Measurements from ENCODE around the gene PRKCZ.
A peak's percentile ranks its signal among the peaks of the same experiment; 100 is the strongest.

The PRKCZ gene

DNA sequence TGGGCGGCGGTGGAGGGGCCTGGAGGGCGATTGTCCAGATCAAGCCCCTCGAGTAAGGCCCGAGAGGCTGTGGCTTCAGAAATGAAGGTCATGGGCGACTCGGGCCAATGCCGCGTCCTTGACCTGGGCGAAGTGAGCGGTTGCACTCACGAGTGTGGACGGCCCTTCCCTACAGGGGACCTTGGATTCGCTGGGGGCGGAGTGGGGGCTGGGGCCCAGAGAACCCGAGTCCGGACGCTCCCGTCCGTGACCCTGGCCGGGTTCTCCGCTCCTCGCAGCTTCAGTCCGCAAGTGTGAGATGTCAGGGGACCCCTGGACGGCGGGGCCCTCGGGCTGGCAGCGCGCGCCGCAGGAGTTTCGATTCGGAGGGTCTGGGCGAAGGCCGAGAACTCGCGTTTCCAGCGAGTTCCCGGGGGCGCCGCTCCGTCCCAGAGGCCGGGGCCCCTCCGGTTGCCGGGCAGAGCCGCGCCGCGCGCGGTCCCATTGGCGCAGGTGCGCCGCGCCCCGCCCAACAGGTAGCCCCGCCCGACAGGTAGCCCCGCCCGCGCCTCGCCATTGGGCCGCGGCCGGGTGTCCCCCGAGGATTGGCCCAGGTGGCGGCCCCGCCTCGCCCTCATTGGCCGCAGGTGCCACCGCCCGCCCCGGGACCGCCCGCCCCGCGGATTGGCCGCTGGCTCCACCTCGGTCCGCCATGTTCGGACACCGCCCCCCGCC lies at the start of gene PRKCZ:
Gene PRKCZ, plus strand, starts transcription at position 694 of the 714 bp plus-strand sequence. CDS start 220 bp downstream, outside the sequence.
- no peak for DNase-seq (ENCODE audit: low spot score)

DNA sequence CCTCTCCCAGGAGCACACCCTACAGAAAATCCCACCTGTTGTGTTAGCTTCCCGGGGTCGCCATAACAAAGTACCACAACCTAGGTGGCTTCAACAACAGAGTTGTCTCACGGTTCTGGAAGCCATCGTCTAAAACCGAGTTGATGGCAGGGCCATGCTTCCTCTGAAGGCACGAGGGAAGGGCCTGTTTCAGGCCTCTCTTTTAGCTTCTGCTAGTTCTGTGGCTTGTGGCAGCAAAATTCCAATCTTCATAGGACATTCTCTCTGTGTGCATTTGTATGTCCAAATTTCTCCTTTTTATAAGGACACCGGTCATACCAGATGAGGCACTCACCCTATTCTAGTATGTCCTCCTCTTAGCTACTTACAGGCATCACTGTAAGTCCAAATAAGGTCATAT lies 49.8 kb upstream of the PRKCZ start:
- no peak for DNase-seq (ENCODE audit: low spot score)

DNA sequence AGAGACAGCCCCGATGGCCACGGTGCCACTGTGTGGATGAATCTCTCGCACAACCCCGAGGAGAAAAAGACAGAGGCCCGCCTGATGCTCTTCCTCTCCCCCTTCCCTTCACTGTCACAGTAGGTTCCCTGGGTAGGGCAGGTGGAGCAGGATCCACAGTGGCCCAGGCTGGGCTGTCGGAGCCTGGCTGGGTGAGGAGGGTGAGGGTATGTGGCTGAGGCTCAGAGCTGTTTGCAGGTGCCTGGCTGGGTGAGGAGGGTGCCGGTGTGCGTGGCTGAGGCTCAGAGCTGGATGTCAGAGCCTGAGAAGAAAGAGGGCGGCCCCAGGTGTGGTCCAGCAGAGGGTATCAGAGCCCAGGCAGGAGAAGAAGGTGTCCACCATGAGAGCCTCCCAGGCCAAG lies 49.4 kb upstream of the PRKCZ start:
- DNase-seq (ENCODE audit: low spot score) = no peak

DNA sequence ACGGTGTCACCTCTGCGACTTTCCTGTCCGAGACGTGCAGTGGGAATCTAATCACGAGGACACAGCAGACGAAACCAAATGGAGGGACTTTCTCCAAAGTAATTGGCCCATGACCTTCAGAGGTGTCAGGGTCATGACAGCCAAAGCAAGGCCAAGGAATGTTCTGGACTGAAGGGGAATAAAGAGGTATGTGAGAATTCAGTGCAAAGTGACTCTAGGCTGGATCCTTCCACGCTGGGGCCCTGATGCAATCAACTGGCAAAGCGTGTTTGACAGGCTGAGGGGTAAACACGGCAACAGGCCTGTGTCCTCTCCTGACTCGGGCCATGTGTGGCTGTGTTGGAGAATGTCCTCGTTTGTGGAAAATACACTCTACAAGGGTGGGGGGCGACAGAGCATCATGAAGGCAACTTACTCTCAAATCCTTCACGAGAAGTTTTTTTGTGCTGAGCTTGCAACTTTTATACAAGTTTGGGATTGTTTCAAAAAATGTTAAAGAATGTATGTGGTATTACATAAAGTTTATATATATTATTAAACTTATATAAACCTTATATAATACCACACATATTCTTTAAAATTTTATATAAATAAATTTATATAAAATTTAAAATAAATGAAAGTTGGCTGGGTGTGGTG lies 48.3 kb upstream of the PRKCZ start:
- no peak for DNase-seq (ENCODE audit: low spot score)

DNA sequence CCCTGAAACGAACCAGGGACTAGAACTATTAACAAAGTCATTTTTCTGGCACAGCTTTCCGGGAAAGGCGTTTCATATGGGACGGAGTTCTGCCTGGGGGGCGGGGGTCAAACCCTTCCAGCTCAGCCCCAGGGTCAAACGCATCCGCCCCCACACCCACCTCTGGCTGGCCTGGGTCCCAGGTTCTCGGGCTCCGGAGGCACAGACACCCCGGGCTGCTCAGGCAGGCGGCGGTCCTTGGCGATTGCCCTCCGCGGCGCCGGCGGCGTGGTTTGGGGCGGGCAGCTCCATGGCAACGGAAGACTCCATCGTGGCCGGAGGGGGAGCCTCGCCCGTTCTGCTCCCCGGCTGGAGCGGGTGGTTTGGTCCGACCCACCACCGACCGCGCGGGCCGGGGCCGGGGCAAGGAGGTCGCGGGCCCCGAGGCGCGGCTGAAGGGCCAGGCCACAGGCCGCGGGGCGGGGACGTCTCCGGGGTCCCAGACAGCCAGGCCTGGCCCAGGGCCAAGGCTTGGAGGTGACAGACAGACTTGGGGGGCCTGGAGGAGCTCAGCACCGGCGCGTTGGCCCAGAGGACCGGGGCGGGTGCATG lies 46.6 kb upstream of the PRKCZ start, which contains the start of gene CFAP74:
Gene CFAP74, minus strand, starts transcription at position 246 of the 591 bp plus-strand sequence. CDS start 12,830 bp downstream, outside the sequence.
- peak; percentile 76 for DNase-seq (ENCODE audit: low spot score)

DNA sequence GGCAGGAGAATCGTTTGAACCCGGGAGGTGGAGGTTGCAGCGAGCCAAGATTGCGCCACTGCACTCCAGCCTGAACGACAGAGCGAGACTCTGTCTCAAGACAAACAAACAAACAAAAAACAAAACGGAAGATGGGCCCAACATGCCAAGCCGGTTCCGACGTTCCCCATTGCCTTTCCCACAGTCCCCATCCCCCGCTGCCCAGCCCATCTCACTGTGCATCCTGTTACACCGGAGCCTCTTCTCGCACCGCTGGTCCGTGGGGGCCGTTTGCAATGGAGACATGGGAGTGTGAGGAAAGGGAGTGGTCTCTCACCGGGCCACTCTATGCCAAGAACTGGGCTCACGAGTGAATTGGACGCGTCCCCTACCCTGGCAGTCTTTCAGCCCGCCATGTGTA lies 45.4 kb upstream of the PRKCZ start:
- DNase-seq (ENCODE audit: low spot score) = no peak

DNA sequence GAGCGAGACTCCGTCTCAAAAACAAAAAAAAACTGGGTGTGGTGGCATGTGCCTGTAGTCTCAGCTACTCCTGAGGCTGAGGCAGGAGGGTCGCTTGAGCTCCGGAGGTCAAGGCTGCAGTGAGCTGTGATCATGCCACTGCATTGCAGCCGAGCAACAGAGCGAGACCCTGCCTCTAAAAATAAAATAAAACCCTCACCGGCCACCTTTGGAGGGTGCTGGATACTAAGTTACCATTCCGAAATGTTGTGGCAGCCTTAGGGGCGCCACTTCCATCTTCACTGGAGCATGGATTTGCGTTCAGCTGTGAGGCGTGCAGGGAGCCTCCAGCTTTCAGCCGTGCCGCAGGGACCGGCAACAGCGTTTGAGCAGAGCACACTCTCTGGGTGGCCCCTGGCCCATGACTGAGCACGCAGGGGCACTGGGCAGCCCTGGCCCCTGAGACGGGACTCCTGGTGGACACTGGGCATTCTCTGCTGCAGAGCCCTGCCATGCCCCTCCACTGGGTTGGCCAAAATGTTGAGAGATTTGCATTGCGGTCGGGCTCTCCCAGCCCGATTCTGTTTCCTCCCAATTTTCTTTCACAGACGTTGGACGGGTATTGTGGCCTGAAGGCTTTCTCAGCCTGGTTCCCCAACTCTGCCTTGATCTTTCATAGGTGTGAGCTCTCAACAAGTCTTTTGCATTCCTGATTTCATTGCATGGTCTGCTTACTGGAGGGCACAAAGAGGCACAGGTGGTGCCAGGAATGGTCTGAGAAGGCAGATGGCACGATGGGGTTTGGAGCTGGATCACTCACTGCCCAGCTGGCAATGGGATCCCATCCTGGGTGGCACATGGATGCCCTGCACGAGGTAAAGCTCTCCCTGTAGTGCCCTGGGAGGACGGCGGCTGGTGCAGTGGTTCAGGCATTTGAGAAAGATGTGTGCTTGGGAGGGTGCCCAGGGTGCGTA lies 40.8 kb upstream of the PRKCZ start:
- no peak for DNase-seq (ENCODE audit: low spot score)

DNA sequence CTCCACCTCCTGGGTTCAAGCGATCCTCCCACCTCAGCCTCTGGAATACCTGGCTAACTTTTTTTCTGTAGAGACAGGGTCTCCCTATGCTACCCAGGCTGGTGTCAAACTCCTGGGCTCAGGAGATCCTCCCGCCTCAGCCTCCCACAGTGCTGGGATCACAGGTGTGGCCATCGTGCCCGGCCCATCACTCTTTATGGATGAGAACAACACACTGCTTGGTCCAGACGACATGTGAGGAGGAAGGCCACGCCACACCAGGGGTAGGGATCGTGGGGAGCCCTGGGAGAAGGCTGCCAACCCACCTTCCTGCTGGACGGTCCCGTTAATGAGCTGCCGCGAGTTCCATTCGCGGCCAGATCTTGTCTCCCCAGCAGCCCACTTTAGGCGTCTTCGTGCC lies 36.0 kb upstream of the PRKCZ start:
- DNase-seq (ENCODE audit: low spot score) = no peak

DNA sequence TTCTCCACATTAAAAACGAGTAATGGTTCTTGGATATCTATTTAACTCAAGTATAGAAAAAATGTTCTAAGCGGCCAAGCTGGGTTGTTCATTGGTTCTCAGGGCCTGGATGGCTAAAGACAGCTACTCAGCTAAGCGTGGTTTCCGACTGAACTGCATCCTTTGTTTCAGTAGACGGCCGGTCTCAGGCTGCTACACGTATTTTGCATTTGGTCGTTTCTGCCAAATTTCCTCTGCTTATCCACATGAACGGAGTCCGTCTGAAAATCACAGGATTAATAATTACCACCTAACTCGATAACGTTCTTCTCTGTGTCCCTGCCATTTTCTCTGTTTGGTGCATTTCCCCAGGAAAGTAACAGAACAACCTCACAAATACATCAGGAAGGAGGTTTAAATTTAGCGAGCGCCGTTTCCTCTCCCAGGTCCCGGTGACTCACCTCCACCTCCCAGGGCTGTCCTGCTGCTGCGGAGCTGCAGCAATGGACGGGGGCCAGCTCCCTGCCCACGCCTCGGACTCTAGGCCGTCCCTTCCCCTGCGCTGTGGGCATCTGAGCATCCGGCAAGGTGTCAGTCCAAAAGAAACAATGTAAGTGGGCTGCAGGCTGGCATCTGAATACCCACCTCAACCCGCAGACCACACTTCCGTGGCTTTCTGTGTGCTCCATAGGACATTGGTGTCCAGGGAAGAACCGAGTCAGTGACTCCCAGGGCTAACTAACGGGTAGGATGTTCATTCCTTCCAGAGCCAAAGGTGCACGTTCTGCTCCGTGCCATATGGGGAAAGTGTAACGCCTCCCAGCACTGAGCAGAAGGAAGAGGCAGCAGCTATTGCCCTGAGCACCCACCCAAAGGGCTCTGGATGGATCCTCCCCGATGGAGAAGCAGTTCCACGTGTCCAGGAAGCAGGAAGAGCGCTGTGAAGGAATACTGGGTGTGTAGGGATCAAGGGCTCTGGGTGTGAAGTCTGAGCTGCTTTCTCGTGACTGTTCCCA lies 35.2 kb upstream of the PRKCZ start:
- no peak for DNase-seq (ENCODE audit: low spot score)

DNA sequence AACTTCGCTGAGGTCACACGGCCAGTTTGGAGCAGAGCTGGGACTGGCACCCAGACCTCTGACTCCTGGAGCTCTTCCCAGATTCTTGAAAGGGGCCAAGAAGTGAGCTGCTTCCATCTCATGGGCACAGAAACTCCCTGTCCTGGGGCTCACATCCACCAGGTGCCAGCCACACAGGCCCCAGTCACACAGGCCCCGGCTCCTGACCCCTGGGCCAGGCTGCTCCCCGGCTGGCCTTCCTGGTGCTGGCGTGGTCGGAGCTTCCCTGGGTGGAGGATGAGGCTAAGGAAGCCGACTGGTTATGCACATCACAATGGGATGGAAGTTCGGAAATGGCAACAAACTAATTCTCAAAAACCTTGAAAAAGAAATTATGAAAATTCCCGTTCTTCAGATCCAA lies 34.1 kb upstream of the PRKCZ start:
- no peak for DNase-seq (ENCODE audit: low spot score)

DNA sequence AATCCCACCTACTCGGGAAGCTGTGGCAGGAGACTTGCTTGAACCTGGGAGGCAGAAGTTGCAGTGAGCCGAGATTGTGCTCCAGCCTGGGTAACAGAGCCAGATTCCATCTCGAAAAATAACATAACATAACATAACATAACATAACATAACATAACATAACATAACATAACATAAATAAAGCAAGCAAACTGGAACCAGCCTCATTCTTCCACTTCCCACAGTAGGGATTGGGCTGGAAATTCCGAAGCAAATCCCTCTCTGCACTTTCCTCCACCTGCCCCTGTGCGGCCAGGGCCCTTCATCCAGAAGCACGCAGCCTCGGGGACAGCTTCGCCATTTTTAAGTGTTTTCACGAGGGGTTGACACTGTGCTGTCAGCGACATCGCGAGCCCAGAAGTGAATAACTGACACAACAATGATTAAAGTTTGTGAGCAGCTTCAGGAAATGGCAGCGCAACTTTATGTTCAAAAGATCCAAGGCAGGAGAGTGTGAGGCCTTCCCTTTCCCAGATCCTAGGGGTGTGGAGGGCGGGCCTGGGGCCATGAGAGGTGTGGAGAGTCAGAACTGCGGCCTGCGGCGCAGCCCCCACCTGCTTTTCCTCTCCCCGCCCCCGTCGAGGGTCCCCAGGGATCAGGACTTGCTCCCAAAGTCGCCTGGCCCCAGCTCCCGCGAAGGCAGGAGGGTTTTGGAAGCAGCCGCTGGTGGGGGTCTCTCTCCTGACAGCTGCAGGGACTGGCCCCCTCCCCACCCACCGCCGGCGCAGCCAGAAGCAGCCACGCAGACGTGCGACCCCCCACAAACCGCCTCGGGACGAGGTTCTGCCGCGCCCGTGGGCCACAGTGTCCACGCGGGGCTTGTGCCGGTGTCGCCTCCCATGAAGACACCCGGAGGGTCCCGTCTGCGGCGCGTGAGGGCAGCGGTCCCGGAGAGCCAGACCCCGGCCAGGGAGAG lies 31.7 kb upstream of the PRKCZ start:
- no peak for DNase-seq (ENCODE audit: low spot score)

DNA sequence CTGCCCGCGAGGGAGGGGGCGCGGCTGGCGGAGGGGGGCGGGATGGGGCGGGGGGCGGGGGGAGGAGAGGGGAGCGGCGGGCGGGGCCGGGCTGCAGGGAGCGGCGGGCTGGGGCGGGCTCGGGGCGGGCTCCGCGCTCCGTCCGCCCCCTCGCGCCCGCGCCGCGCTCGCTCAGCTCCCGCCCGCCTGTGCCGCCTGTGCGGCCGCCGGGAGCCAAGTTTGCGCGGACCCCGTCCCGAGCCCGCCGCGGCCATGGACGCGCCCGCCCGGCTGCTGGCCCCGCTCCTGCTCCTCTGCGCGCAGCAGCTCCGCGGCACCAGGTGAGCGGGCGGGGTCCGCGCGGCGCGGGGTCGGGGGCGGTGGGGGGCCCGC lies 31.1 kb upstream of the PRKCZ start, which contains the start of gene GABRD:
Gene GABRD, plus strand, starts transcription at position 174 of the 372 bp plus-strand sequence. Its CDS starts 79 bp downstream, at position 253.
- peak; percentile 66 for DNase-seq (ENCODE audit: low spot score)

DNA sequence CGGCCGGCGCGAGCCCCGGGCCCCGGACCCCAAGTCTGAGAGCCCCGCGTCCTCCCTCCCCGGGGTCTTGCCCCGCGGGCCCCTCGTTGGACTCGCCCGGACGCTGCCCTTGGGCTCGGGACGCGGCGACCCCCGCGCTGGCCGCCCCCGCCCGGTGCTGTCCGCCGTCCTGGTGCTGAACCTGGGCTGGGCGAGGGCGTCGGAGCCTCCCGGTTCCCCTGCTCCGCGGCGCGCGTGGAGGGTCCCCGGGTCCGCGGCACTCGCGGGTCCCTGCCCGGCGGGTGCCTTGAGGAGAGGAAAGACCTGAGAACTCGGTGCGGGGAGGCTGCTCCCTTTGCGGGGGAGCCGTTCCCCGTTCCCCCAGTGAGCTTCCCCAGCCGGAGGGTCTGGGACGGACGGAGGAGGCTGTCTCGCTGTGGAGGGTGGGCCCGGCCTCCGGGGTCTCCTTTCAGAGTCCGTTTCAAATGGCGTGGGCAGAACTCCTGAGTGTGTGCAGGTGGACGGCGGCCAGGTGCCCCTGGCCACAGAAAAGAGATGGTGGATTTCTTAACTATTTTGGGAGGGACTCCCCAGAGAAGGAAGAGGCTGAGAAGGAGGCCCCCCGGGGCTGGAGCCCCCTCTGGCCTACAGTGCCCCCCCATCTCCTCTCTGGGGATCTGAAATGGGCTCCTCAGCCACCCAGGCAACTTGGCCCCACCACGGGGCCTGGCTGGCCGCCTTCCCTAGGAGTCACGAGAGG lies 30.5 kb upstream of the PRKCZ start:
- no peak for DNase-seq (ENCODE audit: low spot score)

DNA sequence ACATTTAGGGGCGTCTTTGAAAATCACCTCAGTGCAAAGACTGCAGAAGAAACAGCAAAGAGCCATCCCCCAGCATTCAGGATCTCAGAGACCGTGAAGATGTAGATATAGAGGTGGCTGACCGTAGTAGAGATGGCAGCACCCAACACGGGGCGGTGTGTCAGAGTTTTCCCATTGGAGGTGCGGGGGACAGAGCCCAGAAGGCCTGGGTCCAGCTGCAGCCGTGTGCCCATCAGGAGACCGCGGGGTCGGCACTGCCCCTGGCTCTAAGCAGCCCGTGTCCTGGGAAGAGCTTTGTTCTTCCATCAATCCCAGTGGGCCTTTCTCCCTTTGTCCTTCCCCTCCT lies 29.9 kb upstream of the PRKCZ start:
- no peak for DNase-seq (ENCODE audit: low spot score)

DNA sequence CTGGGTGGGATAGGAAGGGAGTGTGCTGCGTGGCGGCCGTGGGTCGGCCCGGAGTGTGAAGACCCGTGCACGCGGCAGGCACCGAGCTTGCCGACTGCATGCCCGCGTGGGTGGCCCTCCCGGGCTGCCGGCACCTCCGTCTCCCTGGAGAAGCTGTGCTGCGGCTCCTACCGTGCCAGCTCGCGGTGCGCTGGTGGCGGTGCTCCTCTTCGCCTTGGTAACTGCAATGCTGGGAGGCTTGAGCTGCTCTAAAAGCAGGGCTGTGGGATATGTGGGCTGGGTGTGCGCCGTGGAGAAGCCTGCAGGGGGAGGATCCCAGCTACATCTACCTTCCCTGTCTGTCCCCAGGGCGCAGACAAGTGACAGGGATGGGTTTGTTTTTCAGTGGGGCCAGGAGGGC lies 28.7 kb upstream of the PRKCZ start:
- DNase-seq (ENCODE audit: low spot score) = no peak

DNA sequence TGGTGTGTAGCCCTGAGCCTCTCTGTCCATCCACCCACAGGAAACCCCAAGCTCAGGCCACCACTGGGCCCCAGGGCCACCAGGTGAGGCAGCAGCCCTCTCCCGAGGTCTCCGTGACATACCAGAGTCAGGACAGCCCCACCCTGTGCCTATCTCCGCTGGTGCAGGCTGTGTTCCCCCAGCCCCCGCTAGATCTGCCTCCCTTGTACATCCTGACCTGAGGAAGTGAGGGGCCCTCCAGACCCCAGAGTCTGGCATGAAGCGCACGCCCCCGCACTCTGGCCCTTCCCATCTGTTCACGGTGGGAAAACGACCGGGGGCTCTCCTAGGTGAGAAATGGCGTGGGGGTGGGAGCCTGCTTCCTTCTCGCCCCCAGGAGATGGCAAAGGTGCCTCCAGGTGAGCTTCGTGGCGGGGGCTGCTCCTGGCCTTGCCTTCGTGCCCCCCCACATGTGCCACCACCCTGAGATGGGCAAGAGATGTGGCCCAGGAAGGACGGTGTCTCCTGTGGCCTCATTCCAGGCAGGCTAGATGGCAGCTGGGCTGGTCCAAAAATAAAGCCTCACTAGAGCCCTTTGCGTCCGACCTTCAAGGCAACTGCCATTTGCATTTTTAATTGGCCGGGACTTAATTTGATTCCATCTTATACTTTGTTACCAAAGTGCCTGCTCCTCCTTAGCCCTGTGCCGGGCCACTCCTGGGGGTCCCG lies 28.0 kb upstream of the PRKCZ start:
- DNase-seq (ENCODE audit: low spot score) = no peak

DNA sequence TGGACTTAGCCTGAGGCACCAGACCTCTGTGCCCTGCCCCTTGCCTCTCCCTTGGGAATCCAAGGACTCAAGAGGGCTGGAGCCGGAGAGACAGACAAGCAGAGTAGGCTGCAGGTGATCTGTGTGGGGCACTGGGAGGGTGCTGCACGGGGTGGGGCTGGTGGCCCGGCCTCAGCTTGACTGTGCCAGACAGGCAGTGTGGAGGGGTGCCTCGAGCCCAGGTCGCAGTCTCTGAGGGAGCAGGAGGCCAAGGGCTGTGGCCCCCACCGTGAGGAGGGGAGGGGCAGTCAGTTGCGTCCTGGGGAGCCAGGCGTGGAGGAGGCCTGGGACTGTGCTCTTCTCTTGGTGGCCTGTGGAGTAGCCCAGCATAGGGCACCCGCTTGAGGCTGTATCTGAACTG lies 27.0 kb upstream of the PRKCZ start:
- DNase-seq (ENCODE audit: low spot score) = no peak

DNA sequence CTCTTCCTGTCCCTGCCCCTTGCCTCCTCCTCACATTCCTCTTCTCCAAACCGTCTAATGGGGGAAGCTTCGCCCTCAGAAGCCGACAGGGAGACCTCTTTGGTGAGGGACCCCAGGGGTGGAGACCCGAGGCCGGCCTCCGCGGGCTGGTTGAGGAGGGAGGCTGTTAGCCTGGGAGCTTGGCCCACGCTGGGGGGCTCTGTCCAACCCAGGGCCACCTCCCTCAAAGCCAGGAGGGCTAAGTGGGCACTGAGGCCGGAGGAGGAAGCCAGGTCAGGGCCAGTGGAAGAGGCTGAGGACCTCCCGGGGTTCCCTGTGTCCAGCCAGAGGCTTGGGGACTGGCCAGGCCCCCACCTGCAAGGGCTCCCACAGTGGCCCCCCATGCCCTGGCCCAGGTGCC lies 25.8 kb upstream of the PRKCZ start:
- no peak for DNase-seq (ENCODE audit: low spot score)

All from AG20443 (cell line).